Mucosa of descending colon (tissue), 3 donors: ENCODE measurements around the gene CNKSR3. TPM values are rescaled to one million over a fixed set of nuclear protein-coding genes. Genes with fewer than 3 reads are reported as not detected.
A peak's percentile ranks its signal among the peaks of the same experiment; 100 is the strongest.

Source experiments
- ATAC-seq: fragments of 200-7000 bp; cut with Tn5 transposase; one replicate; pipeline ENCODE4 v1.9.1; 2020; ENCODE audit warnings: mild to moderate bottlenecking, moderate library complexity
- DNase-seq, 3 donors: peaks; one replicate each; pipeline ENCODE4 v3.0.0-alpha.2; 2020
- H3K36me3 ChIP-seq: fragments of 200-600 bp; one replicate; pipeline ENCODE4 v1.8.0; 2021; ENCODE audit warnings: low read depth, mild to moderate bottlenecking
- H3K4me1 ChIP-seq: fragments of 200-600 bp; one replicate; pipeline ENCODE4 v1.8.0; 2021; ENCODE audit warnings: low read depth, mild to moderate bottlenecking
- H3K4me3 ChIP-seq: fragments of 200-600 bp; one replicate; pipeline ENCODE4 v1.8.0; 2021; ENCODE audit warnings: mild to moderate bottlenecking
- H3K9me3 ChIP-seq: fragments of 200-600 bp; one replicate; pipeline ENCODE4 v1.8.0; 2021; ENCODE audit warnings: mild to moderate bottlenecking
- CTCF ChIP-seq: fragments of 200-600 bp; IDR thresholded peaks from one replicate; pipeline ENCODE4 v1.8.0; 2022; ENCODE audit warnings: antibody characterized with exemption, mild to moderate bottlenecking
- intact Hi-C, 2 donors: fragments of 100-400 bp; cut with DNase I in 1 of 2; cut with micrococcal nuclease in 1 of 2; formaldehyde crosslinking; loops; one replicate each; pipeline versions ENCODE4 v1.11.0 to v1.11.1; 2022; cut with DNase I, micrococcal nuclease
- total RNA-seq, 3 donors: library from RNA; stranded (reverse); fragmentation: NEBNext Ultra II Directional in 2 of 3; extraction: Animal tissue kit (Norgen Biotek cat#: 25700) in 2 of 3; gene quantifications; one replicate each; pipeline versions ENCODE4 v1.2.1 to v1.2.4, GENCODE V29; 2021 to 2023
- donor health status: DM: no; HTN: no; CAD: no; lungs with moderate emphysema.
- donor health status: DM: no; HTN: no; CAD: no.
- donor health status: DM: no; HTN: yes; CAD: no.

Gene CNKSR3
- total RNA-seq, 3 donors from 2014 or later, result 16.5 to 39.0 (median 33.6) TPM

- Histone ChIP-seq H3K4me1 (peaks cover 17% of the 10 kb centered on the region), H3K36me3 (no peaks in the 10 kb centered on the region), H3K9me3 (no peaks in the 10 kb centered on the region), H3K4me3 (no peak overlapping the region)
- intact Hi-C loops, result no loop called here
- DNase-seq (no peak), ATAC-seq (no peak)
- TF ChIP-seq CTCF, result no peak
Measured at GRCh38 chr6:154412106-154412820, 98.2 kb downstream of the CNKSR3 start.

GRCh38 chr6:154411076-154411475 lies 99.4 kb downstream of the CNKSR3 start:
- Histone ChIP-seq H3K36me3 (no peaks in the 10 kb centered on the region), H3K4me1 (peaks cover 17% of the 10 kb centered on the region), H3K4me3 (no peak overlapping the region), H3K9me3 (no peaks in the 10 kb centered on the region)
- no peak for ATAC-seq
- intact Hi-C loops, result no loop called here
- DNase-seq, result no peak
- no peak for TF ChIP-seq CTCF

- Histone ChIP-seq H3K9me3 (no peaks in the 10 kb centered on the region), H3K36me3 (no peaks in the 10 kb centered on the region), H3K4me1 (peaks cover 17% of the 10 kb centered on the region), H3K4me3 (no peak overlapping the region)
- no peak for TF ChIP-seq CTCF
- intact Hi-C loops, result no loop called here
- DNase-seq (peak in 1 of 3 donors; percentile 10), ATAC-seq (peak; percentile 62)
Measured at GRCh38 chr6:154410619-154411072, 99.8 kb downstream of the CNKSR3 start.

GRCh38 chr6:154408891-154409500 lies 101.5 kb downstream of the CNKSR3 start:
- ATAC-seq (peak; percentile 55), DNase-seq (peak in 1 of 3 donors; percentile 35)
- intact Hi-C loops, result no loop called here
- TF ChIP-seq CTCF, result no peak
- no peak overlapping the region for H3K4me3 ChIP-seq
- H3K36me3 ChIP-seq, result no peaks in the 10 kb centered on the region
- peaks cover 17% of the 10 kb centered on the region for H3K4me1 ChIP-seq
- no peaks in the 10 kb centered on the region for H3K9me3 ChIP-seq

- Histone ChIP-seq H3K4me3 (no peak overlapping the region), H3K9me3 (no peaks in the 10 kb centered on the region), H3K36me3 (no peaks in the 10 kb centered on the region), H3K4me1 (peaks cover 17% of the 10 kb centered on the region)
- intact Hi-C loops, result no loop called here
- no peak for DNase-seq
- ATAC-seq, result no peak
- TF ChIP-seq CTCF, result no peak
Measured at GRCh38 chr6:154407440-154407839, 103.0 kb downstream of the CNKSR3 start.
